BLaER1 treated with 17β-estradiol and CSF1 and Interleukin-3, amounts not matched to agents 10 nM and 100 nM (cell line): ENCODE data around the gene ABHD5.

Experiments used
- H3K27ac ChIP-seq, 11 experiments: shearing (Covaris generic); formaldehyde crosslinking; 2 replicates each; pipeline ENCODE4 v1.8.1; 2022
- H3K27me3 ChIP-seq, 11 experiments: shearing (Covaris generic); formaldehyde crosslinking; 2 replicates each; pipeline ENCODE4 v1.8.1; 2022
- H3K36me3 ChIP-seq, 11 experiments: shearing (Covaris generic); formaldehyde crosslinking; 2 replicates each; pipeline ENCODE4 v1.8.1; 2022
- H3K4me1 ChIP-seq, 10 experiments: shearing (Covaris generic); formaldehyde crosslinking; 2 replicates each; pipeline ENCODE4 v1.8.1; 2022
- H3K4me2 ChIP-seq, 11 experiments: shearing (Covaris generic); formaldehyde crosslinking; 2 replicates each; pipeline ENCODE4 v1.8.1; 2022
- H3K4me3 ChIP-seq, 10 experiments: shearing (Covaris generic); formaldehyde crosslinking; 2 replicates each; pipeline ENCODE4 v1.8.1; 2022
- H3K9ac ChIP-seq, 11 experiments: shearing (Covaris generic); formaldehyde crosslinking; 2 replicates each; pipeline ENCODE4 v1.8.1; 2022
- H3K9me3 ChIP-seq, 11 experiments: shearing (Covaris generic); formaldehyde crosslinking; replicated peaks in 1 of 11; 2 replicates each; pipeline ENCODE4 v1.8.1; 2022
- H4K20me1 ChIP-seq, 11 experiments: shearing (Covaris generic); formaldehyde crosslinking; 2 replicates each; pipeline ENCODE4 v1.8.1; 2022
- Cebpa-rat ChIP-seq, 11 experiments: shearing (Covaris generic); IDR thresholded peaks; 2 replicates each; pipeline ENCODE4 v1.8.1; 2022

Gene ABHD5

GRCh38 chr3:43742920-43743319 lies 52.2 kb downstream of the ABHD5 start:
- Histone ChIP-seq H3K4me1 (no peaks in the 10 kb centered on the region), H3K27ac (no peak overlapping the region), H3K4me2 (no peak overlapping the region), H3K9me3 (peaks cover 0 to 14% (median 9%) of the 10 kb centered on the region in 11 experiments; a peak in 15 of 22 replicates), H3K4me3 (no peak overlapping the region), H4K20me1 (no peaks in the 10 kb centered on the region), H3K36me3 (no peaks in the 10 kb centered on the region), H3K9ac (no peak overlapping the region), H3K27me3 (no peaks in the 10 kb centered on the region)
- TF ChIP-seq Cebpa-rat (IDR thresholded peaks at IDR 0.05) = no peak

- no peaks in the 10 kb centered on the region for H4K20me1 ChIP-seq
- no peak overlapping the region for H3K4me3 ChIP-seq
- no peaks in the 10 kb centered on the region for H3K36me3 ChIP-seq
- TF ChIP-seq Cebpa-rat (IDR thresholded peaks at IDR 0.05) = no peak
- H3K27ac ChIP-seq = no peak overlapping the region
- no peak overlapping the region for H3K9ac ChIP-seq
- peaks cover 0 to 14% (median 9%) of the 10 kb centered on the region in 11 experiments; a peak in 15 of 22 replicates for H3K9me3 ChIP-seq
- no peaks in the 10 kb centered on the region for H3K27me3 ChIP-seq
- H3K4me2 ChIP-seq = no peak overlapping the region
- no peaks in the 10 kb centered on the region for H3K4me1 ChIP-seq
Observed at GRCh38 chr3:43747641-43748040, 56.9 kb downstream of the ABHD5 start.

- Histone ChIP-seq H3K9me3 (peaks cover 0 to 14% (median 9%) of the 10 kb centered on the region in 11 experiments; a peak in 15 of 22 replicates), H4K20me1 (no peaks in the 10 kb centered on the region), H3K36me3 (no peaks in the 10 kb centered on the region), H3K4me2 (no peak overlapping the region), H3K4me1 (no peaks in the 10 kb centered on the region), H3K9ac (no peak overlapping the region), H3K27ac (no peak overlapping the region), H3K27me3 (no peaks in the 10 kb centered on the region), H3K4me3 (no peak overlapping the region)
- no peak for TF ChIP-seq Cebpa-rat (IDR thresholded peaks at IDR 0.05)
Observed at GRCh38 chr3:43748179-43748578, 57.4 kb downstream of the ABHD5 start.

GRCh38 chr3:43748645-43749044 lies 57.9 kb downstream of the ABHD5 start:
- Histone ChIP-seq H3K27me3 (no peaks in the 10 kb centered on the region), H4K20me1 (no peaks in the 10 kb centered on the region), H3K4me1 (no peaks in the 10 kb centered on the region), H3K4me3 (no peak overlapping the region), H3K27ac (no peak overlapping the region), H3K9me3 (peaks cover 0 to 14% (median 9%) of the 10 kb centered on the region in 11 experiments; a peak in 15 of 22 replicates), H3K36me3 (no peaks in the 10 kb centered on the region), H3K9ac (no peak overlapping the region), H3K4me2 (no peak overlapping the region)
- TF ChIP-seq Cebpa-rat (IDR thresholded peaks at IDR 0.05) = no peak

- H3K9ac ChIP-seq = no peak overlapping the region
- no peaks in the 10 kb centered on the region for H3K4me1 ChIP-seq
- no peak overlapping the region for H3K27ac ChIP-seq
- no peak for TF ChIP-seq Cebpa-rat (IDR thresholded peaks at IDR 0.05)
- H3K9me3 ChIP-seq = no peaks in the 10 kb centered on the region
- no peak overlapping the region for H3K4me2 ChIP-seq
- no peak overlapping the region for H3K4me3 ChIP-seq
- H4K20me1 ChIP-seq = no peaks in the 10 kb centered on the region
- H3K27me3 ChIP-seq = no peaks in the 10 kb centered on the region
- no peaks in the 10 kb centered on the region for H3K36me3 ChIP-seq
Observed at GRCh38 chr3:43752905-43753304, 62.2 kb downstream of the ABHD5 start.

GRCh38 chr3:43753741-43754715 lies 63.3 kb downstream of the ABHD5 start:
- H3K4me2 ChIP-seq = no peak overlapping the region
- no peak overlapping the region for H3K4me3 ChIP-seq
- H3K27me3 ChIP-seq = no peaks in the 10 kb centered on the region
- H3K4me1 ChIP-seq = peaks cover 0 to 3% (median 2%) of the 10 kb centered on the region in 10 experiments; a peak in 12 of 20 replicates
- no peaks in the 10 kb centered on the region for H3K9me3 ChIP-seq
- no peak for TF ChIP-seq Cebpa-rat (IDR thresholded peaks at IDR 0.05)
- no peak overlapping the region for H3K9ac ChIP-seq
- H3K27ac ChIP-seq = no peak overlapping the region
- H3K36me3 ChIP-seq = no peaks in the 10 kb centered on the region
- H4K20me1 ChIP-seq = no peaks in the 10 kb centered on the region

GRCh38 chr3:43755516-43756200 lies 64.9 kb downstream of the ABHD5 start:
- Histone ChIP-seq H3K27me3 (no peaks in the 10 kb centered on the region), H3K9me3 (no peaks in the 10 kb centered on the region), H3K4me1 (peaks cover 10 to 14% (median 13%) of the 10 kb centered on the region in 10 experiments; a peak in 16 of 20 replicates), H3K4me3 (no peak overlapping the region), H3K4me2 (no peak overlapping the region), H4K20me1 (no peaks in the 10 kb centered on the region), H3K27ac (no peak overlapping the region), H3K9ac (no peak overlapping the region), H3K36me3 (no peaks in the 10 kb centered on the region)
- no peak for TF ChIP-seq Cebpa-rat (IDR thresholded peaks at IDR 0.05)

GRCh38 chr3:43757666-43758321 lies 67.1 kb downstream of the ABHD5 start:
- H3K27me3 ChIP-seq = no peaks in the 10 kb centered on the region
- peaks cover 10 to 14% (median 13%) of the 10 kb centered on the region in 10 experiments; a peak in 16 of 20 replicates for H3K4me1 ChIP-seq

More at GRCh38 chr3:43757666-43758321, 67.1 kb downstream of the ABHD5 start:
- TF ChIP-seq Cebpa-rat (IDR thresholded peaks at IDR 0.05) = no peak
- Histone ChIP-seq H3K36me3 (no peaks in the 10 kb centered on the region), H3K9me3 (no peaks in the 10 kb centered on the region), H3K27ac (no peak overlapping the region), H4K20me1 (no peaks in the 10 kb centered on the region), H3K4me3 (no peak overlapping the region), H3K4me2 (no peak overlapping the region), H3K9ac (no peak overlapping the region)
